Keratinocyte (primary cell): ENCODE results near the gene THSD8. TPM values are rescaled to one million over a fixed set of nuclear protein-coding genes. Genes with fewer than 3 reads are reported as not detected.
"Not testable (repeated sequence)": the region's sequence is repeated elsewhere in the genome, so short reads cannot be mapped to it uniquely, and the experiment has no call there.

Source experiments
- DNase-seq: peaks from one replicate; pipeline ENCODE4 v3.0.0-alpha.2; 2011; ENCODE audit warnings: low read depth, missing footprints, low spot score
- FAIRE-seq: peaks from 2 replicates; lab custom pipeline; 2011; peaks lifted over from hg19 to GRCh38; lab: Jason Lieb, UNC
- H2AFZ ChIP-seq: 2 replicates; pipeline ENCODE4 v1.6.0; 2012; ENCODE audit warnings: low read length, control low read depth, inconsistent platforms; ENCODE audit not compliant: control insufficient read depth
- H3K27ac ChIP-seq: 2 replicates; pipeline ENCODE4 v1.5.1; 2011; ENCODE audit warnings: low read length; ENCODE audit not compliant: control insufficient read depth, insufficient read depth
- H3K27me3 ChIP-seq: 3 replicates; pipeline ENCODE4 v1.6.0; 2011; ENCODE audit warnings: low read length; ENCODE audit not compliant: control insufficient read depth, insufficient read depth; ENCODE audit errors: extremely low read depth
- H3K36me3 ChIP-seq, 2 experiments: 2 replicates in 1 of 2; 3 replicates in 1 of 2; pipeline ENCODE4 v1.5.1; 2011; ENCODE audit warnings: low read length in 2 of 2, mild to moderate bottlenecking in 1 of 2; ENCODE audit not compliant: control insufficient read depth in 2 of 2, insufficient read depth in 2 of 2; ENCODE audit errors: extremely low read depth in 1 of 2
- H3K4me1 ChIP-seq: 3 replicates; pipeline ENCODE4 v1.5.1; 2011; ENCODE audit warnings: low read length; ENCODE audit not compliant: control insufficient read depth, insufficient read depth; ENCODE audit errors: extremely low read depth
- H3K4me2 ChIP-seq: 3 replicates; pipeline ENCODE4 v1.6.0; 2011; ENCODE audit warnings: low read depth, low read length; ENCODE audit not compliant: control insufficient read depth, insufficient read depth; ENCODE audit errors: extremely low read depth
- H3K4me3 ChIP-seq, 3 experiments: fragments of 200-600 bp in 1 of 3; sonication (generic) in 1 of 3; 2 replicates in 2 of 3; 3 replicates in 1 of 3; pipeline ENCODE4 v1.5.1; 2011 to 2016; ENCODE audit warnings: low read length in 3 of 3, mild to moderate bottlenecking in 3 of 3, control low read depth in 2 of 3, inconsistent platforms in 1 of 3, low read depth in 1 of 3, mixed read lengths in 1 of 3, mixed run types in 1 of 3, moderate library complexity in 1 of 3; ENCODE audit not compliant: control insufficient read depth in 2 of 3, insufficient read depth in 2 of 3; ENCODE audit errors: extremely low read depth in 1 of 3
- H3K79me2 ChIP-seq: 2 replicates; pipeline ENCODE4 v1.6.0; 2012; ENCODE audit warnings: low read length; ENCODE audit not compliant: control insufficient read depth, insufficient read depth
- H3K9ac ChIP-seq: 3 replicates; pipeline ENCODE4 v1.6.0; 2011; ENCODE audit warnings: low read length; ENCODE audit not compliant: control insufficient read depth, insufficient read depth; ENCODE audit errors: extremely low read depth
- H3K9me1 ChIP-seq: 3 replicates; pipeline ENCODE4 v1.6.0; 2011; ENCODE audit warnings: low read length; ENCODE audit not compliant: control insufficient read depth, insufficient read depth; ENCODE audit errors: extremely low read depth
- H3K9me3 ChIP-seq: 2 replicates; pipeline ENCODE4 v1.5.1; 2012; ENCODE audit warnings: low read depth, low read length; ENCODE audit not compliant: control insufficient read depth
- H4K20me1 ChIP-seq: 3 replicates; pipeline ENCODE4 v1.6.0; 2011; ENCODE audit warnings: low read length; ENCODE audit not compliant: control insufficient read depth, insufficient read depth; ENCODE audit errors: extremely low read depth
- CTCF ChIP-seq, 3 experiments: IDR thresholded peaks in 1 of 3; conservative IDR thresholded peaks in 1 of 3; optimal IDR thresholded peaks in 1 of 3; 2 replicates in 2 of 3; 3 replicates in 1 of 3; pipeline versions ENCODE3 to v1.5.1; 2011; ENCODE audit warnings: low read length in 3 of 3, mild to moderate bottlenecking in 3 of 3, moderate library complexity in 2 of 3, control low read depth in 1 of 3, inconsistent platforms in 1 of 3; ENCODE audit not compliant: insufficient read depth in 2 of 3; ENCODE audit errors: extremely low read depth in 1 of 3
- EZH2 ChIP-seq: IDR thresholded peaks from one replicate; pipeline ENCODE4 v1.6.1; 2012; ENCODE audit warnings: inconsistent platforms, mild to moderate bottlenecking, low read length, moderate library complexity
- dilution Hi-C: fragments of 300-500 bp; cut with MboI; formaldehyde crosslinking; loops from one replicate; pipeline ENCODE4 v1.7.0; 2020; ENCODE audit warnings: low sequenced_read_pairs; ENCODE audit not compliant: extremely low pct_ligation_motif_present
- polyA plus RNA-seq, 5 experiments: library from polyadenylated mRNA; depleted of rRNA in 3 of 5; stranded (reverse) in 3 of 5; stranded (forward) in 1 of 5; unstranded in 1 of 5; fragments of >200 nt; gene quantifications; 1 replicate in 1 of 5; 2 replicates in 3 of 5; 3 replicates in 1 of 5; pipeline versions ENCODE4 v1.2.1 to v1.2.3, GENCODE V29; 2011 to 2012; ENCODE audit warnings: missing spikeins in 2 of 5, low read depth in 1 of 5, low replicate concordance in 1 of 5

Gene THSD8
- polyA plus RNA-seq, 1 donor (not counting 4 experiments of a cell fraction or from before 2014, with no cell fraction given) = 6.6 TPM

- peaks cover 29% of the 10 kb centered on the region for H3K79me2 ChIP-seq
- H3K36me3 ChIP-seq = peaks cover 4 to 9% of the 10 kb centered on the region in 2 experiments
- H2AFZ ChIP-seq = no peak overlapping the region
- H3K9ac ChIP-seq = peak overlapping the region; percentile 14
- FAIRE-seq = peak; percentile 36
- H3K9me1 ChIP-seq = no peaks in the 10 kb centered on the region
- TF ChIP-seq CTCF (optimal IDR thresholded peaks at IDR 0.05 in 1 of 3, IDR thresholded peaks at IDR 0.05 in 1 of 3, conservative IDR thresholded peaks at IDR 0.05 in 1 of 3; ENCODE audit: extremely low read depth in 1 of 3, insufficient read depth in 2 of 3, low read length in 3 of 3) (peak; percentile 91 to 99 (median 97)), EZH2 (no peak)
- no peaks in the 10 kb centered on the region for H3K9me3 ChIP-seq
- H4K20me1 ChIP-seq = peaks cover 11% of the 10 kb centered on the region
- no peak for DNase-seq
- H3K27ac ChIP-seq = peak overlapping the region; percentile 48
- H3K27me3 ChIP-seq = no peaks in the 10 kb centered on the region
- peaks cover 22% of the 10 kb centered on the region for H3K4me1 ChIP-seq
- dilution Hi-C loops = no loop called here
- H3K4me3 ChIP-seq = no peak overlapping the region
- H3K4me2 ChIP-seq = peak overlapping the region; percentile 71
Measured at GRCh38 chr19:12796146-12797071, 5.5 kb upstream of the THSD8 start.

GRCh38 chr19:12797141-12797587 is 4.7 kb upstream of the THSD8 start:
- H3K4me1 ChIP-seq = peaks cover 25% of the 10 kb centered on the region
- TF ChIP-seq CTCF (optimal IDR thresholded peaks at IDR 0.05 in 1 of 3, IDR thresholded peaks at IDR 0.05 in 1 of 3, conservative IDR thresholded peaks at IDR 0.05 in 1 of 3; ENCODE audit: extremely low read depth in 1 of 3, insufficient read depth in 2 of 3, low read length in 3 of 3) (no peak), EZH2 (no peak)
- H3K27me3 ChIP-seq = no peaks in the 10 kb centered on the region
- H3K36me3 ChIP-seq = peaks cover 4 to 9% of the 10 kb centered on the region in 2 experiments
- H3K9ac ChIP-seq = no peak overlapping the region
- no peaks in the 10 kb centered on the region for H3K9me1 ChIP-seq
- H2AFZ ChIP-seq = no peak overlapping the region
- no peak overlapping the region for H3K4me3 ChIP-seq
- dilution Hi-C loops = no loop called here
- DNase-seq = no peak
- H3K9me3 ChIP-seq = no peaks in the 10 kb centered on the region
- H3K4me2 ChIP-seq = no peak overlapping the region
- peaks cover 24% of the 10 kb centered on the region for H3K79me2 ChIP-seq
- FAIRE-seq = no peak
- H3K27ac ChIP-seq = no peak overlapping the region
- peaks cover 8% of the 10 kb centered on the region for H4K20me1 ChIP-seq

- H3K9me1 ChIP-seq, dilution Hi-C loops, H3K36me3 ChIP-seq, H4K20me1 ChIP-seq, H2AFZ ChIP-seq, H3K9me3 ChIP-seq, H3K27ac ChIP-seq, H3K27me3 ChIP-seq, H3K9ac ChIP-seq, DNase-seq, FAIRE-seq, H3K4me2 ChIP-seq, H3K4me3 ChIP-seq: not testable (repeated sequence)
- Histone ChIP-seq H3K4me1 (peaks cover 29% of the 10 kb centered on the region), H3K79me2 (peaks cover 19% of the 10 kb centered on the region)
Measured at GRCh38 chr19:12797607-12798006, 4.3 kb upstream of the THSD8 start.
